Neural progenitor cell (in vitro differentiated cells): ENCODE data around the gene RIMKLB. TPM values are rescaled to one million over a fixed set of nuclear protein-coding genes. Genes with fewer than 3 reads are reported as not detected.
"Not testable (repeated sequence)": the region's sequence is repeated elsewhere in the genome, so short reads cannot be mapped to it uniquely, and the experiment has no call there.

ENCODE experiments used
- DNase-seq: peaks from one replicate; pipeline ENCODE4 v3.0.0-alpha.2; 2016; ENCODE audit warnings: low spot score
- H2AFZ ChIP-seq: fragments of 200-600 bp; sonication (generic); replicated peaks from 2 replicates; pipeline ENCODE4 v1.6.1; 2016; ENCODE audit warnings: antibody characterized with exemption
- H3F3A ChIP-seq: fragments of 200-600 bp; sonication (generic); 2 replicates; pipeline ENCODE4 v1.6.1; 2016; ENCODE audit warnings: antibody characterized with exemption, low read depth
- H3K27ac ChIP-seq: fragments of 200-600 bp; sonication (generic); 2 replicates; pipeline ENCODE4 v1.5.1; 2016; ENCODE audit warnings: mild to moderate bottlenecking
- H3K27me3 ChIP-seq: fragments of 200-600 bp; sonication (generic); 2 replicates; pipeline ENCODE4 v1.6.1; 2016; ENCODE audit warnings: mild to moderate bottlenecking, moderate library complexity
- H3K36me3 ChIP-seq: fragments of 200-600 bp; sonication (generic); 2 replicates; pipeline ENCODE4 v1.5.1; 2016
- H3K4me1 ChIP-seq: fragments of 200-600 bp; sonication (generic); 2 replicates; pipeline ENCODE4 v1.6.1; 2016; ENCODE audit warnings: mixed run types
- H3K4me2 ChIP-seq: fragments of 200-600 bp; sonication (generic); 2 replicates; pipeline ENCODE4 v1.6.1; 2016
- H3K4me3 ChIP-seq: fragments of 200-600 bp; sonication (generic); 2 replicates; pipeline ENCODE4 v1.5.1; 2016
- H3K79me2 ChIP-seq: fragments of 200-600 bp; sonication (generic); 2 replicates; pipeline ENCODE4 v1.6.1; 2016; ENCODE audit warnings: low read depth
- H3K9ac ChIP-seq: fragments of 200-600 bp; sonication (generic); 2 replicates; pipeline ENCODE4 v1.6.1; 2016
- H3K9me3 ChIP-seq: fragments of 200-600 bp; sonication (generic); 2 replicates; pipeline ENCODE4 v1.5.1; 2016; ENCODE audit warnings: low read depth
- H4K20me1 ChIP-seq: fragments of 200-600 bp; sonication (generic); 2 replicates; pipeline ENCODE4 v1.6.1; 2016; ENCODE audit warnings: low read depth
- H3K27ac Mint-ChIP-seq: 3 replicates; pipeline ENCODE4 v1.8.0; 2021; ENCODE audit warnings: mixed read lengths
- H3K27me3 Mint-ChIP-seq: 2 replicates; pipeline ENCODE4 v1.8.0; 2022; ENCODE audit warnings: low read depth, mild to moderate bottlenecking, inconsistent platforms, moderate library complexity, mixed read lengths; ENCODE audit not compliant: insufficient read depth
- H3K36me3 Mint-ChIP-seq: 3 replicates; pipeline ENCODE4 v1.8.0; 2021; ENCODE audit warnings: mixed read lengths
- H3K4me1 Mint-ChIP-seq: 3 replicates; pipeline ENCODE4 v1.8.0; 2021; ENCODE audit warnings: mixed read lengths
- H3K4me3 Mint-ChIP-seq: 3 replicates; pipeline ENCODE4 v1.8.0; 2021; ENCODE audit warnings: mild to moderate bottlenecking, moderate library complexity, mixed read lengths
- H3K9me3 Mint-ChIP-seq: 3 replicates; pipeline ENCODE4 v1.8.0; 2020; ENCODE audit warnings: mixed read lengths
- CTCF ChIP-seq: fragments of 200-600 bp; sonication (generic); IDR thresholded peaks from 2 replicates; pipeline ENCODE4 v1.5.1; 2017; ENCODE audit warnings: antibody characterized with exemption, mild to moderate bottlenecking
- EZH2 ChIP-seq: fragments of 200-600 bp; sonication (generic); IDR thresholded peaks from 2 replicates; pipeline ENCODE4 v1.6.1; 2017; ENCODE audit warnings: antibody characterized with exemption, mild to moderate bottlenecking, moderate library complexity
- EZH2phosphoT487 ChIP-seq: fragments of 200-600 bp; sonication (generic); IDR thresholded peaks from 2 replicates; pipeline ENCODE4 v1.6.1; 2017; ENCODE audit warnings: antibody characterized with exemption
- total RNA-seq: library from RNA; depleted of rRNA; stranded (reverse); fragments of >200 nt; gene quantifications from 2 replicates; pipeline ENCODE4 v1.2.3, GENCODE V29; 2015; ENCODE audit warnings: low replicate concordance

RIMKLB gene
- total RNA-seq, 1 donor from 2014 or later, result 131 TPM

- H2AFZ ChIP-seq, result no peak overlapping the region
- H3K79me2 ChIP-seq, result peaks cover 10% of the 10 kb centered on the region
- no peaks in the 10 kb centered on the region for H3K27me3 ChIP-seq
- no peak overlapping the region for H3K4me3 ChIP-seq
- no peak overlapping the region for H3K4me2 ChIP-seq
- peaks cover 3% of the 10 kb centered on the region for H4K20me1 ChIP-seq
- Mint-ChIP-seq H3K36me3 (peaks cover 2% of the 10 kb centered on the region), H3K4me1 (no peaks in the 10 kb centered on the region), H3K27ac (peak overlapping the region; percentile 69), H3K9me3 (peaks cover 6% of the 10 kb centered on the region), H3K27me3 (peaks cover 2% of the 10 kb centered on the region), H3K4me3 (no peak overlapping the region)
- H3K4me1 ChIP-seq, result no peaks in the 10 kb centered on the region
- H3K36me3 ChIP-seq, result no peaks in the 10 kb centered on the region
- H3K9me3 ChIP-seq, result no peaks in the 10 kb centered on the region
- H3F3A ChIP-seq, result peaks cover 13% of the 10 kb centered on the region
- no peak overlapping the region for H3K27ac ChIP-seq
- no peak overlapping the region for H3K9ac ChIP-seq
- no peak for DNase-seq
- no peak for TF ChIP-seq CTCF
- no peak for TF ChIP-seq EZH2
- TF ChIP-seq EZH2phosphoT487, result no peak
These were observed 86.6 kb downstream of the RIMKLB start for GRCh38 chr12:8784290-8784888.

- DNase-seq, result no peak
These were observed 87.7 kb downstream of the RIMKLB start for GRCh38 chr12:8785499-8785898.

GRCh38 chr12:8787206-8787605, 89.4 kb downstream of the RIMKLB start:
- H3K36me3 Mint-ChIP-seq, H3K4me3 ChIP-seq, DNase-seq, H2AFZ ChIP-seq, H3K27ac Mint-ChIP-seq, H3K27me3 Mint-ChIP-seq, H3K9ac ChIP-seq, H3K4me1 Mint-ChIP-seq, H3K4me1 ChIP-seq, H3K36me3 ChIP-seq, H3K9me3 ChIP-seq, H3K4me2 ChIP-seq, H3K4me3 Mint-ChIP-seq, H3F3A ChIP-seq, H4K20me1 ChIP-seq, H3K27me3 ChIP-seq, H3K27ac ChIP-seq: not testable (repeated sequence)
- H3K9me3 Mint-ChIP-seq, result peaks cover 13% of the 10 kb centered on the region
- peaks cover 37% of the 10 kb centered on the region for H3K79me2 ChIP-seq

More at GRCh38 chr12:8785499-8785898, 87.7 kb downstream of the RIMKLB start:
- no peaks in the 10 kb centered on the region for H3K4me1 Mint-ChIP-seq
- Histone ChIP-seq H3K4me2 (no peak overlapping the region), H3K27ac (no peak overlapping the region), H3K27me3 (no peaks in the 10 kb centered on the region), H3K79me2 (peaks cover 22% of the 10 kb centered on the region), H3K9me3 (no peaks in the 10 kb centered on the region), H3K9ac (no peak overlapping the region), H2AFZ (no peak overlapping the region), H3K4me1 (no peaks in the 10 kb centered on the region), H4K20me1 (peaks cover 8% of the 10 kb centered on the region), H3F3A (peaks cover 8% of the 10 kb centered on the region), H3K4me3 (no peak overlapping the region), H3K36me3 (no peaks in the 10 kb centered on the region)
- no peak overlapping the region for H3K4me3 Mint-ChIP-seq
- H3K27ac Mint-ChIP-seq, result no peak overlapping the region
- TF ChIP-seq EZH2phosphoT487 (no peak), EZH2 (no peak), CTCF (no peak)
- peaks cover 4% of the 10 kb centered on the region for H3K27me3 Mint-ChIP-seq
- H3K36me3 Mint-ChIP-seq, result peaks cover 2% of the 10 kb centered on the region
- H3K9me3 Mint-ChIP-seq, result peaks cover 13% of the 10 kb centered on the region

GRCh38 chr12:8788706-8789105, 90.9 kb downstream of the RIMKLB start:
- peak overlapping the region; percentile 64 for H2AFZ ChIP-seq
- Mint-ChIP-seq H3K9me3 (peaks cover 16% of the 10 kb centered on the region), H3K4me3 (peak overlapping the region; percentile 83)
- H3K27me3 Mint-ChIP-seq, H3K4me1 Mint-ChIP-seq, H3K36me3 ChIP-seq, H3K4me1 ChIP-seq, H3K27ac Mint-ChIP-seq, H3F3A ChIP-seq, H3K27ac ChIP-seq, H3K9me3 ChIP-seq, H3K27me3 ChIP-seq, H3K9ac ChIP-seq, H4K20me1 ChIP-seq, H3K36me3 Mint-ChIP-seq: not testable (repeated sequence)
- H3K4me3 ChIP-seq, result peak overlapping the region; percentile 65
- peak overlapping the region; percentile 78 for H3K4me2 ChIP-seq
- DNase-seq, result peak; percentile 27
- H3K79me2 ChIP-seq, result peaks cover 40% of the 10 kb centered on the region

GRCh38 chr12:8789341-8790013, 91.7 kb downstream of the RIMKLB start:
- not testable (repeated sequence) for H3F3A ChIP-seq, H3K4me1 ChIP-seq, H3K36me3 ChIP-seq, H3K27me3 Mint-ChIP-seq, H3K27ac Mint-ChIP-seq, H3K27me3 ChIP-seq, H3K27ac ChIP-seq, H3K4me1 Mint-ChIP-seq, H4K20me1 ChIP-seq, H3K9ac ChIP-seq, H3K9me3 ChIP-seq, H3K36me3 Mint-ChIP-seq
- Histone ChIP-seq H3K79me2 (peaks cover 40% of the 10 kb centered on the region), H3K4me2 (peak overlapping the region; percentile 78), H3K4me3 (peak overlapping the region; percentile 65), H2AFZ (peak overlapping the region; percentile 48)
- DNase-seq, result peak; percentile 7
- Mint-ChIP-seq H3K9me3 (peaks cover 18% of the 10 kb centered on the region), H3K4me3 (peak overlapping the region; percentile 83)

GRCh38 chr12:8793226-8793625, 95.4 kb downstream of the RIMKLB start:
- H3K9ac ChIP-seq, H3K4me1 ChIP-seq, H3K36me3 ChIP-seq, H3K4me3 Mint-ChIP-seq, H3K27ac Mint-ChIP-seq, H3K4me2 ChIP-seq, H3K9me3 ChIP-seq, H4K20me1 ChIP-seq, H3K36me3 Mint-ChIP-seq, H3K27me3 Mint-ChIP-seq, H2AFZ ChIP-seq, H3K27me3 ChIP-seq, DNase-seq, H3K27ac ChIP-seq, H3K4me3 ChIP-seq, H3K4me1 Mint-ChIP-seq: not testable (repeated sequence)
- H3K9me3 Mint-ChIP-seq, result peaks cover 28% of the 10 kb centered on the region
- H3K79me2 ChIP-seq, result peaks cover 40% of the 10 kb centered on the region
- H3F3A ChIP-seq, result peaks cover 16% of the 10 kb centered on the region
